Muscle layer of colon (tissue), 2 donors: ENCODE measurements around the gene VWA7.

Experiments
- H3K27ac ChIP-seq: one replicate; pipeline ENCODE4 v1.7.0; 2013; ENCODE audit warnings: low read depth, mild to moderate bottlenecking, low read length, moderate library complexity
- H3K27me3 ChIP-seq, 2 donors: one replicate each; pipeline ENCODE4 v1.7.0; 2013; ENCODE audit warnings: low read length in 2 of 2, mild to moderate bottlenecking in 2 of 2; ENCODE audit not compliant: insufficient read depth in 2 of 2, control insufficient read depth in 1 of 2
- H3K36me3 ChIP-seq: one replicate; pipeline ENCODE4 v1.7.0; 2013; ENCODE audit warnings: mild to moderate bottlenecking, low read length; ENCODE audit not compliant: insufficient read depth
- H3K4me1 ChIP-seq: one replicate; pipeline ENCODE4 v1.7.0; 2013; ENCODE audit warnings: mild to moderate bottlenecking, low read length; ENCODE audit not compliant: insufficient read depth
- H3K4me3 ChIP-seq, 2 donors: one replicate each; pipeline ENCODE4 v1.7.0; 2013; ENCODE audit warnings: low read length in 2 of 2, low read depth in 1 of 2, mild to moderate bottlenecking in 1 of 2, moderate library complexity in 1 of 2
- H3K9ac ChIP-seq: one replicate; pipeline ENCODE4 v1.7.0; 2013; ENCODE audit warnings: low read length
- H3K9me3 ChIP-seq: one replicate; pipeline ENCODE4 v1.7.0; 2013; ENCODE audit warnings: mild to moderate bottlenecking, low read length
- donor health status: abdominal sarcoma.
- donor health status: Adenocarcinoma of cecum.

The VWA7 gene

GRCh38 chr6:31730631-31731086, 46.5 kb downstream of the VWA7 start:
- Histone ChIP-seq H3K9me3 (no peaks in the 10 kb centered on the region), H3K36me3 (peaks cover 51% of the 10 kb centered on the region), H3K4me3 (no peak overlapping the region), H3K4me1 (peaks cover 36% of the 10 kb centered on the region), H3K27me3 (no peaks in the 10 kb centered on the region), H3K9ac (peak overlapping the region; percentile 54), H3K27ac (peak overlapping the region; percentile 89)

GRCh38 chr6:31729979-31730630, 47.0 kb downstream of the VWA7 start:
- no peaks in the 10 kb centered on the region for H3K9me3 ChIP-seq
- peaks cover 51% of the 10 kb centered on the region for H3K36me3 ChIP-seq
- peak overlapping the region; percentile 89 for H3K27ac ChIP-seq
- no peaks in the 10 kb centered on the region for H3K27me3 ChIP-seq
- H3K4me3 ChIP-seq = peak overlapping the region; percentile 76 to 91
- peaks cover 35% of the 10 kb centered on the region for H3K4me1 ChIP-seq
- peak overlapping the region; percentile 96 for H3K9ac ChIP-seq

- peak overlapping the region; percentile 89 for H3K27ac ChIP-seq
- no peaks in the 10 kb centered on the region for H3K27me3 ChIP-seq
- H3K9me3 ChIP-seq = no peaks in the 10 kb centered on the region
- H3K4me3 ChIP-seq = peak overlapping the region; percentile 76 to 91
- H3K9ac ChIP-seq = peak overlapping the region; percentile 96
- peaks cover 29% of the 10 kb centered on the region for H3K4me1 ChIP-seq
- H3K36me3 ChIP-seq = peaks cover 51% of the 10 kb centered on the region
Observed at GRCh38 chr6:31729515-31729978, 47.6 kb downstream of the VWA7 start.

- Histone ChIP-seq H3K9me3 (no peaks in the 10 kb centered on the region), H3K4me3 (peak within 1 kb of the TSS; percentile 76 to 91), H3K36me3 (peaks cover 47% of the 10 kb centered on the region), H3K27ac (peak within 1 kb of the TSS; percentile 89), H3K27me3 (no peaks in the 10 kb centered on the region), H3K9ac (peak within 1 kb of the TSS; percentile 96), H3K4me1 (peaks cover 23% of the 10 kb centered on the region)
Observed at GRCh38 chr6:31728767-31729514, 48.2 kb downstream of the VWA7 start, which contains the start of gene DDAH2. TSS of gene DDAH2 (minus strand) at chr6:31729299. CDS start at chr6:31729161, 138 bp downstream.

GRCh38 chr6:31727717-31728671, 49.1 kb downstream of the VWA7 start:
- Histone ChIP-seq H3K4me3 (peak overlapping the region; percentile 76 to 91), H3K27ac (peak overlapping the region; percentile 89), H3K4me1 (peaks cover 23% of the 10 kb centered on the region), H3K27me3 (no peaks in the 10 kb centered on the region), H3K36me3 (peaks cover 37% of the 10 kb centered on the region), H3K9me3 (no peaks in the 10 kb centered on the region), H3K9ac (peak overlapping the region; percentile 96)

GRCh38 chr6:31727034-31727716, 50.0 kb downstream of the VWA7 start:
- Histone ChIP-seq H3K9ac (peak overlapping the region; percentile 11), H3K4me1 (peaks cover 23% of the 10 kb centered on the region), H3K36me3 (peaks cover 31% of the 10 kb centered on the region), H3K9me3 (no peaks in the 10 kb centered on the region), H3K27ac (peak overlapping the region; percentile 38), H3K4me3 (no peak overlapping the region), H3K27me3 (no peaks in the 10 kb centered on the region)

GRCh38 chr6:31725502-31726350, 51.4 kb downstream of the VWA7 start:
- Histone ChIP-seq H3K4me1 (peaks cover 20% of the 10 kb centered on the region), H3K27ac (no peak overlapping the region)

GRCh38 chr6:31723980-31724691, 53.0 kb downstream of the VWA7 start:
- H3K4me1 ChIP-seq = peaks cover 15% of the 10 kb centered on the region
- H3K9ac ChIP-seq = no peak overlapping the region
- no peak overlapping the region for H3K27ac ChIP-seq
- H3K27me3 ChIP-seq = no peaks in the 10 kb centered on the region
- no peak overlapping the region for H3K4me3 ChIP-seq
- H3K36me3 ChIP-seq = peaks cover 23% of the 10 kb centered on the region
- no peaks in the 10 kb centered on the region for H3K9me3 ChIP-seq

More at GRCh38 chr6:31725502-31726350, 51.4 kb downstream of the VWA7 start:
- H3K36me3 ChIP-seq = peaks cover 23% of the 10 kb centered on the region
- H3K9me3 ChIP-seq = no peaks in the 10 kb centered on the region
- H3K4me3 ChIP-seq = no peak overlapping the region
- H3K9ac ChIP-seq = no peak overlapping the region
- H3K27me3 ChIP-seq = no peaks in the 10 kb centered on the region

- no peak within 1 kb of the TSS for H3K9ac ChIP-seq
- H3K9me3 ChIP-seq = no peaks in the 10 kb centered on the region
- H3K4me1 ChIP-seq = peaks cover 10% of the 10 kb centered on the region
- H3K27ac ChIP-seq = no peak within 1 kb of the TSS
- no peak within 1 kb of the TSS for H3K4me3 ChIP-seq
- peaks cover 23% of the 10 kb centered on the region for H3K36me3 ChIP-seq
- H3K27me3 ChIP-seq = no peaks in the 10 kb centered on the region
Observed at GRCh38 chr6:31723245-31723979, 53.7 kb downstream of the VWA7 start, which contains the start of gene MPIG6B. TSS of gene MPIG6B (plus strand) at chr6:31723373. CDS start at chr6:31723384, 11 bp downstream.
